ENCODE measurements around the gene ASF1B. TPM values are rescaled to one million over a fixed set of nuclear protein-coding genes. Genes with fewer than 3 reads are reported as not detected.

Gene ASF1B
- total RNA-seq, 2 donors from 2014 or later: 5.1 to 19.7 TPM

DNA sequence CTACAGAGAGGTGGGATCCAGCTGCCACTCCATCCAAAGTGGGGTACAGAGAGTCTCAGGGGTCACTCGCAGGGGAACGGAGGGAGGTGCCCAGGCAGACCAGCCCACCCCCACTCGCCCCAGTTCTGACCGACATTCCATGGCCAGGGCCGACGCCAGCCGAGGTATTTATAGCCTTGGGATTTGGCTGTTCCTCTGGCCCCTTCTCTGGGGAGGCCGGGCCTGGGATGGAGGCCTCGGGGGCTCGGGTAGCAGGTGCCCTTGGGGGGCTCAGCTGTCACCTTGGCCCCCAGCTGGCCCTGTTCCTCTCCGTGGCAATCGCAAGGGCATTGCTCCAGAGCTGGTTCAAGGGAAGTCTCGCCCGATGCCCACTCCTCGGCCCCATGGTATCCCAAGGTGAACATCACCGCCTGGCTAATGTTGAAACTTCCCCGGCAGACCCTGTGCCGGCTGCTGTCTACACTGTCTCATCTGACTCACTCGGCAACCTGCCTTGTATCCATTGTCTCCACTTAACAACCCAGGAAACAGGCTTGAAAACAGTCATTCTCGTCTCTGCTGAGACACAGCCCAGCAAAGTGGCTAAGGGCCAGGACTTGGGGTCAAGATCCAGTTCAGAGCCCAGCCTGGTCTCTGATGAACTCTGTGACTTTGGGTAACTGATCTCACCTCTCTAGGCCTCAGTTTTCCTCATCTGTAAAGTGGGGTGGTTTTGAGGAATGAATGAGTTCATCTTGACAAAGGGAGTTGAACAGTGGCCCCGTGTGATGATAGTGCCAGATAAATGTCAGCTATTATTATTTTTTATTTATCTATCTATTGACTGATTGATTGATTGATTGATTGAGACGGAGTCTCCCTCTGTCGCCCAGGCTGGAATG is 28.6 kb downstream of the ASF1B start:
- peak overlapping the region; percentile 24 to 47 for H3K27ac ChIP-seq
- WGBS: 60% methylated on average over 23 of the region's 23 CpGs
- no peaks in the 10 kb centered on the region for H3K27me3 ChIP-seq (replicated peaks; ENCODE audit: insufficient read depth)
- no peak for TF ChIP-seq POLR2AphosphoS5 (IDR thresholded peaks at IDR 0.05)
- TF ChIP-seq, protein P1, sequence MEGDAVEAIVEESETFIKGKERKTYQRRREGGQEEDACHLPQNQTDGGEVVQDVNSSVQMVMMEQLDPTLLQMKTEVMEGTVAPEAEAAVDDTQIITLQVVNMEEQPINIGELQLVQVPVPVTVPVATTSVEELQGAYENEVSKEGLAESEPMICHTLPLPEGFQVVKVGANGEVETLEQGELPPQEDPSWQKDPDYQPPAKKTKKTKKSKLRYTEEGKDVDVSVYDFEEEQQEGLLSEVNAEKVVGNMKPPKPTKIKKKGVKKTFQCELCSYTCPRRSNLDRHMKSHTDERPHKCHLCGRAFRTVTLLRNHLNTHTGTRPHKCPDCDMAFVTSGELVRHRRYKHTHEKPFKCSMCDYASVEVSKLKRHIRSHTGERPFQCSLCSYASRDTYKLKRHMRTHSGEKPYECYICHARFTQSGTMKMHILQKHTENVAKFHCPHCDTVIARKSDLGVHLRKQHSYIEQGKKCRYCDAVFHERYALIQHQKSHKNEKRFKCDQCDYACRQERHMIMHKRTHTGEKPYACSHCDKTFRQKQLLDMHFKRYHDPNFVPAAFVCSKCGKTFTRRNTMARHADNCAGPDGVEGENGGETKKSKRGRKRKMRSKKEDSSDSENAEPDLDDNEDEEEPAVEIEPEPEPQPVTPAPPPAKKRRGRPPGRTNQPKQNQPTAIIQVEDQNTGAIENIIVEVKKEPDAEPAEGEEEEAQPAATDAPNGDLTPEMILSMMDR (IDR thresholded peaks at IDR 0.05): no peak
- intact Hi-C loops (cut with DNase I): no loop called here
- peaks cover 4% of the 10 kb centered on the region for H3K4me1 ChIP-seq (replicated peaks)
- no peaks in the 10 kb centered on the region for H3K9me3 ChIP-seq
- H3K4me3 ChIP-seq: no peak overlapping the region
- H3K36me3 ChIP-seq: peaks cover 0 to 11% of the 10 kb centered on the region in 2 donors
- DNase-seq (ENCODE audit: low spot score): no peak

DNA sequence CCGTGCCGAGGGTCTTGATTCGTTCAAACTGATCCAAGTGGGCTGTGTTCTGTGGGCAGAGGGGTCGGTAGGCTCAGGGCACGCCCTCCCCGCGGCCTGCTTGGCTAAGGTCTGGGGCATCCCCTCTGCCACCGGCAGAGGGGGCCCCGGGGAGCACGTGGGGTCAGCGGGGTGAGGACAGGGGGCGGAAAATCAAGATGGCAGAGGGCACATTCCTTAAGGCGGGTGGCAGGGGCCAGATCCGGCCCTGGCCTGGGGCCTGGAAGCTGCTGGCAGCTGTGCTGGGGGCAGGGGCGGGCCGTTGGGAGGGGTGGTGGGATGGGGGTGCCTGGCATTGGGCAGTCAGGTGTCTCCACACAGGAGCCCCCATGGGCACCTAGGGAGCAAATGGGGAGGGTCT is 29.5 kb downstream of the ASF1B start:
- Histone ChIP-seq H3K4me1 (replicated peaks) (no peaks in the 10 kb centered on the region), H3K27me3 (replicated peaks; ENCODE audit: insufficient read depth) (no peaks in the 10 kb centered on the region), H3K36me3 (peaks cover 0 to 13% of the 10 kb centered on the region in 2 donors), H3K4me3 (no peak overlapping the region), H3K9me3 (no peaks in the 10 kb centered on the region), H3K27ac (peak overlapping the region; percentile 24 to 47)
- 86% methylated on average over 16 of the region's 16 CpGs for WGBS
- intact Hi-C loops (cut with DNase I): no loop called here
- TF ChIP-seq, protein P1 (IDR thresholded peaks at IDR 0.05): no peak
- no peak for TF ChIP-seq POLR2AphosphoS5 (IDR thresholded peaks at IDR 0.05)
- TF ChIP-seq POLR2A (IDR thresholded peaks at IDR 0.05): no peak
- DNase-seq (ENCODE audit: low spot score): no peak

DNA sequence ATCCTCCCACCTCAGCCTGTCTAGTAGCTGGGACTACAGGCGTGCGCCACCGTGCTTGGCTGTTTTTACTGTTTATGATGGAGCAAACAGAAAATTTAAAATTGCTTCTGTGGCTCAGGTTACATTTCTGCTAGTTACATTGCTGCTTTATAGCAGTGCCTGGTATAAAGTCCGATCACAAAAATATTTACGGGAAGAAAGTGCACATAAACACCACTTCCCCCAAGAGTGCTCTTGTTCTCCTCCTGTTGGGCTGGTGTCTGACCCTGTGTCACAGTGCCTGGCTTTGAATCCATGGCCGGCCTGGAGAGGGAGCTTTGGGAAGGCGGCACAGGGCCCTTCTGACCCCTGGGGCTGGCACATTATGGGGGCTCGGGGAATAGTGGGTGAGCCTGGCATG is 30.7 kb downstream of the ASF1B start:
- H3K4me3 ChIP-seq: no peak overlapping the region
- WGBS: 65% methylated on average over 8 of the region's 8 CpGs
- intact Hi-C loops (cut with DNase I): no loop called here
- no peak for TF ChIP-seq POLR2A (IDR thresholded peaks at IDR 0.05)
- TF ChIP-seq, protein P1 (IDR thresholded peaks at IDR 0.05): no peak
- no peak for TF ChIP-seq POLR2AphosphoS5 (IDR thresholded peaks at IDR 0.05)
- H3K36me3 ChIP-seq: peaks cover 0 to 13% of the 10 kb centered on the region in 2 donors
- H3K4me1 ChIP-seq (replicated peaks): no peaks in the 10 kb centered on the region
- no peaks in the 10 kb centered on the region for H3K27me3 ChIP-seq (replicated peaks; ENCODE audit: insufficient read depth)
- H3K9me3 ChIP-seq: no peaks in the 10 kb centered on the region
- H3K27ac ChIP-seq: peak overlapping the region in 1 of 2 donors; percentile 15
- no peak for DNase-seq (ENCODE audit: low spot score)

DNA sequence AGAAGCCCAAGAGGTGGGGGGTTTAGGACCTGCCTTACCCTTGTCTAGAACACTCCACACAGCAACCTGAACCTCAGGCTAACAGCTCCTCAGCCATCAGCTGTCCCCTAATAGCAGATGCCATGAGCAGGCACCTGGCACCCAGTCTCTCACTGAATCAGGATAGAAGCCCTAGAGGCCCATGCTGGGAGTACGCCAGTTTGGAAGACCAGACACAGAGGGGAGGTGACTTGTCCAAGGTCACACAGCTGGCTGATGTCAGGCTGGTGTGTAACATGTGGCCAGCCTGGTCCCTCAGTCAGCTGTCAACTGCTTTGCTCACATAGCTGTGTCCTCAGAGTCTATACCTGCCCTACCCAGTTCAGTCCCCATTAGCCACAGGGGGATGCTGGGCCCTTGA is 33.1 kb downstream of the ASF1B start:
- no peak overlapping the region for H3K4me3 ChIP-seq
- WGBS: 100% methylated on average over 1 of the region's 1 CpG
- DNase-seq (ENCODE audit: low spot score): no peak
- no peak overlapping the region for H3K27ac ChIP-seq
- H3K9me3 ChIP-seq: no peaks in the 10 kb centered on the region
- H3K4me1 ChIP-seq (replicated peaks): no peaks in the 10 kb centered on the region
- H3K36me3 ChIP-seq: peaks cover 0 to 13% of the 10 kb centered on the region in 2 donors
- H3K27me3 ChIP-seq (replicated peaks; ENCODE audit: insufficient read depth): no peaks in the 10 kb centered on the region
- TF ChIP-seq POLR2A (IDR thresholded peaks at IDR 0.05) (no peak), POLR2AphosphoS5 (IDR thresholded peaks at IDR 0.05) (no peak)
- TF ChIP-seq, protein P1 (IDR thresholded peaks at IDR 0.05): no peak
- intact Hi-C loops (cut with DNase I): no loop called here

DNA sequence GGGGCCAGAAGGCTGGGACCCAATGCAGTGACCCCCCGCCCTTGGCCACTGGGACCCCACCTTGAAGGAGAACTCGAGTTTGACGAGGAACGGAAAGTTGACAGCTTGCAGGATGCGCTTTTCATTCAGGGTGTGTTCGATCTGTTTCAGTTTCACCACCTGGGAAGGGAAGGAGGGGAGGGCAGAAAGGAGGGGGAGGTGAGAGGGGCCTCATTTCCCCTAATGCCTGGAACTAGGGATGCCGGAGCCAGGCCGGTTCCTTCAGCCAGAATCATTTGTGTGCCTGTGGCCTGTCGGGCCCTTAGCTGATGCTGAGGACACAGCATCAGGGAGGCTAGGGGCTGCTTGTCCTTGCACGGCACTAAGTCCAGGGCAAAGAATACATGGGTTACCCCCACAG is 33.6 kb downstream of the ASF1B start:
- intact Hi-C loops (cut with DNase I): no loop called here

More for the DNA sequence above, 33.6 kb downstream of the ASF1B start:
- no peak for DNase-seq (ENCODE audit: low spot score)
- 90% methylated on average over 10 of the region's 10 CpGs for WGBS
- Histone ChIP-seq H3K9me3 (no peaks in the 10 kb centered on the region), H3K27me3 (replicated peaks; ENCODE audit: insufficient read depth) (no peaks in the 10 kb centered on the region), H3K27ac (no peak overlapping the region), H3K36me3 (peaks cover 0 to 13% of the 10 kb centered on the region in 2 donors), H3K4me1 (replicated peaks) (no peaks in the 10 kb centered on the region), H3K4me3 (no peak overlapping the region)
- TF ChIP-seq POLR2A (IDR thresholded peaks at IDR 0.05) (no peak), POLR2AphosphoS5 (IDR thresholded peaks at IDR 0.05) (no peak)
- TF ChIP-seq, protein P1 (IDR thresholded peaks at IDR 0.05): no peak

All from prostate gland (tissue), 2 donors.